Measurements from ENCODE around the gene PROSER3. TPM values are rescaled to one million over a fixed set of nuclear protein-coding genes. Genes with fewer than 3 reads are reported as not detected.

Gene PROSER3
- total and polyA plus RNA-seq, 2 of the 13 experiments (the other 11 are each of a cell fraction or from before 2014, with no cell fraction given): 5.1 to 5.7 TPM

- TF ChIP-seq NBN (conservative IDR thresholded peaks at IDR 0.05): no peak
- TF ChIP-seq ARID2 (CRISPR knock-in tag; IDR thresholded peaks at IDR 0.05; ENCODE audit: borderline replicate concordance): no peak
- TF ChIP-seq ZNF329 (CRISPR knock-in tag; IDR thresholded peaks at IDR 0.05; ENCODE audit: low read depth): no peak
- no peak for TF ChIP-seq HDAC6 (IDR thresholded peaks at IDR 0.05; ENCODE audit: low read depth, low read length)
- TF ChIP-seq GMEB2 (CRISPR knock-in tag; IDR thresholded peaks at IDR 0.05; ENCODE audit: low read depth): peak; percentile 31
- no peak for TF ChIP-seq ZBTB42 (CRISPR knock-in tag; IDR thresholded peaks at IDR 0.05)
- TF ChIP-seq TARDBP (CRISPR knock-in tag; IDR thresholded peaks at IDR 0.05): no peak
- no peak for TF ChIP-seq HDAC1 (CRISPR knock-in tag; IDR thresholded peaks at IDR 0.05)
- no peak for TF ChIP-seq TFDP2 (CRISPR knock-in tag; IDR thresholded peaks at IDR 0.05)
- no peak for TF ChIP-seq BRF2 (CRISPR knock-in tag; IDR thresholded peaks at IDR 0.05)
- TF ChIP-seq KMT2B (CRISPR knock-in tag; IDR thresholded peaks at IDR 0.05): no peak
- no peak for TF ChIP-seq ZNF598 (CRISPR knock-in tag; IDR thresholded peaks at IDR 0.05; ENCODE audit: borderline replicate concordance)
- no peak for TF ChIP-seq HIVEP1 (CRISPR knock-in tag; IDR thresholded peaks at IDR 0.05)
- TF ChIP-seq MAF1 (CRISPR knock-in tag; IDR thresholded peaks at IDR 0.05; ENCODE audit: borderline replicate concordance): no peak
- no peak for TF ChIP-seq TP53 (CRISPR knock-in tag; conservative IDR thresholded peaks at IDR 0.05)
- no peak for TF ChIP-seq MYPOP (CRISPR knock-in tag; IDR thresholded peaks at IDR 0.05)
- TF ChIP-seq HNRNPUL1 (IDR thresholded peaks at IDR 0.05; ENCODE audit: low read depth, low read length): no peak
- TF ChIP-seq CHD4 (IDR thresholded peaks at IDR 0.05; ENCODE audit: borderline replicate concordance, low read length): no peak
- TF ChIP-seq ZNF180 (CRISPR knock-in tag; IDR thresholded peaks at IDR 0.05; ENCODE audit: borderline replicate concordance, low read depth): no peak
- TF ChIP-seq ZNF510 (CRISPR knock-in tag; IDR thresholded peaks at IDR 0.05; ENCODE audit: low read depth): no peak
- TF ChIP-seq, protein P1, sequence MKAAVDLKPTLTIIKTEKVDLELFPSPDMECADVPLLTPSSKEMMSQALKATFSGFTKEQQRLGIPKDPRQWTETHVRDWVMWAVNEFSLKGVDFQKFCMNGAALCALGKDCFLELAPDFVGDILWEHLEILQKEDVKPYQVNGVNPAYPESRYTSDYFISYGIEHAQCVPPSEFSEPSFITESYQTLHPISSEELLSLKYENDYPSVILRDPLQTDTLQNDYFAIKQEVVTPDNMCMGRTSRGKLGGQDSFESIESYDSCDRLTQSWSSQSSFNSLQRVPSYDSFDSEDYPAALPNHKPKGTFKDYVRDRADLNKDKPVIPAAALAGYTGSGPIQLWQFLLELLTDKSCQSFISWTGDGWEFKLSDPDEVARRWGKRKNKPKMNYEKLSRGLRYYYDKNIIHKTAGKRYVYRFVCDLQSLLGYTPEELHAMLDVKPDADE (CRISPR knock-in tag; IDR thresholded peaks at IDR 0.05): 0 out of 2 replicates have a peak, but pooled peaks have one; percentile 4
- TF ChIP-seq PAWR (CRISPR knock-in tag; IDR thresholded peaks at IDR 0.05; ENCODE audit: borderline replicate concordance): no peak
- TF ChIP-seq ZNF326 (CRISPR knock-in tag; IDR thresholded peaks at IDR 0.05; ENCODE audit: borderline replicate concordance): no peak
These were observed 40.2 kb upstream of the PROSER3 start, which contains the start of gene KMT2B (continued) for GRCh38 chr19:35717665-35718344.

All from HepG2 (cell line).